Measurements from ENCODE around the gene PCA3.

Gene PCA3

DNA sequence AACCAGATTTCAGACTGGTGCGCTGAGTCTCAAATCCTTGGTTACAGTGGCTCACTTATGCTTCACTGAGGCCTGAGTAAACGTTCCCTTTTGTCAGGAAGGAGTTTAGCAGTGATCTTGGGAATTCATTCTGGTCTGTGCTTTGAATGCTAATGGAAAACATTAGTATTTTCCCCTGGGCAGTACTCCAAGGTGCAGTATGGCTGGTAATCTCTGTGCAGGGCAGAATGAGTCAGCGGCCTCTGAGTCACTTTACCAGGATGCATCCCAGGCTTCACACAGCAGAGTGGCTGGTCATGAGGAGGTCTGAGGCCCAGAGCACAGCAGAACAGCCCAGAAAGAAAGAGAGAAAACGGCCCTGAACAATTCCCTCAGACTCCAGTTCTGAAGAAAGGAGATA is 54.0 kb downstream of the PCA3 start:
- DNase-seq (ENCODE audit: low spot score), result no peak
- in situ Hi-C loops (cut with MboI; ENCODE audit: low pct_unique_long_range_greater_than_20kb, low sequenced_read_pairs, unreplicated experiment), result loop anchor here (25.0 kb wide), 2 partner anchors 169 to 319 kb away; no protein-coding TSS in a partner anchor
- TF ChIP-seq, protein P1, sequence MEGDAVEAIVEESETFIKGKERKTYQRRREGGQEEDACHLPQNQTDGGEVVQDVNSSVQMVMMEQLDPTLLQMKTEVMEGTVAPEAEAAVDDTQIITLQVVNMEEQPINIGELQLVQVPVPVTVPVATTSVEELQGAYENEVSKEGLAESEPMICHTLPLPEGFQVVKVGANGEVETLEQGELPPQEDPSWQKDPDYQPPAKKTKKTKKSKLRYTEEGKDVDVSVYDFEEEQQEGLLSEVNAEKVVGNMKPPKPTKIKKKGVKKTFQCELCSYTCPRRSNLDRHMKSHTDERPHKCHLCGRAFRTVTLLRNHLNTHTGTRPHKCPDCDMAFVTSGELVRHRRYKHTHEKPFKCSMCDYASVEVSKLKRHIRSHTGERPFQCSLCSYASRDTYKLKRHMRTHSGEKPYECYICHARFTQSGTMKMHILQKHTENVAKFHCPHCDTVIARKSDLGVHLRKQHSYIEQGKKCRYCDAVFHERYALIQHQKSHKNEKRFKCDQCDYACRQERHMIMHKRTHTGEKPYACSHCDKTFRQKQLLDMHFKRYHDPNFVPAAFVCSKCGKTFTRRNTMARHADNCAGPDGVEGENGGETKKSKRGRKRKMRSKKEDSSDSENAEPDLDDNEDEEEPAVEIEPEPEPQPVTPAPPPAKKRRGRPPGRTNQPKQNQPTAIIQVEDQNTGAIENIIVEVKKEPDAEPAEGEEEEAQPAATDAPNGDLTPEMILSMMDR (IDR thresholded peaks at IDR 0.05; ENCODE audit: extremely low read depth, insufficient read depth, missing control alignments), result no peak

DNA sequence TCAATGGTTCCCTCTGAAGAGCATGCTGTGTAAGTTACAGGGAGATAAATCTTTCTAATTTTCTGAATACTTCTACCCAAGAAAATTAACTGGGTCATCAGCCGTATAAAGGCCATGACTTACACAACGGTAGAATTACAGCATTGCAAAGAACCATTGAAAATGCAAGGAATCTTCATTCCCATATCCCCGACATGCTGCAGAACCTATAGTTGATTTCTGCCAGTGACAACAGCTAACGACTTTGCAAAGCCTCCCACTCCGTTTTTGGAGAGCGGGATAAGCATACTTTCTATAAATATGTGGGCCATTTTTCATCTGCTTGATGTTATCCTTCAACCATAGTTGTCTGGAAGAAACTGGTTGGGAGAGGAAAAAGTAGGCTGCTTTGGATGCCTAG is 56.2 kb downstream of the PCA3 start:
- no peak for DNase-seq (ENCODE audit: low spot score)
- TF ChIP-seq, protein P1 (IDR thresholded peaks at IDR 0.05; ENCODE audit: extremely low read depth, insufficient read depth, missing control alignments), result no peak
- in situ Hi-C loops (cut with MboI; ENCODE audit: low pct_unique_long_range_greater_than_20kb, low sequenced_read_pairs, unreplicated experiment), result loop anchor here (25.0 kb wide), 2 partner anchors 167 to 317 kb away; no protein-coding TSS in a partner anchor

DNA sequence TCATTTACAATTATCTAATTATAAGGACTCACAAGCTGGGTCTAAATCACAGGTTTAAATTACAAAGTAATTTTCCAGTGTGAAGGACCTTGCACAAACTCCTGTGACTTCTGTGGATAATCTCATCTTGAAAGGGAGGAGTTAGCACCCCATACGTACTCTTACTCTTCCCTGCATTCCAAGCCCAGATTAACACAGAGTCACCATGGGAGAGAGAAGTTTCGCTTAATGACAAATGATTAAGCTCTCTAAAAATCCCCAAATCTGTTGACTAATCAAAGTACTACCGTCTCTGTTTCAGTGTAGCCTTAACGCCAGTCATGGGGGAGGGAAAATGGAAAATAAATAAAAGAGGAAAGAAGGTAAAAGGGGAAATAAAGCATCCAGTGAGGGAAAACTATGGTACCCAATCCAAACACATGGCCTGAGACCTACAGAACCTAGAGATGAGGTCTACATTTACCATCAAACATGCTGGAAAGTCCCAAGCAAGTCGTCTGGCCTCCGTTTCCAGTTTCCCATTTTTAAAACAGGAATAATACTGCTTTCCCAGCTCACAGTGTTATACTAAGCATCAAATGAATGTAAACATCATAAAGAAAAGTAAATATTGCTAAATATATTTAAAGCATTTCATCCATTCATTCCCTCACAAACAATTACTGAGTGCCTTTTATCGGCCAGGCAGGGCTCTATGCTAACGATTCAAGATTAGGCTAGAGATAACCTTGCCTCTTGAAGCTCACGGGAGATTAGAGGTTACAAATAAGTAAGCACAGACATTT is 63.2 kb downstream of the PCA3 start:
- in situ Hi-C loops (cut with MboI; ENCODE audit: low pct_unique_long_range_greater_than_20kb, low sequenced_read_pairs, unreplicated experiment), result no loop called here
- DNase-seq (ENCODE audit: low spot score), result no peak
- TF ChIP-seq, protein P1 (IDR thresholded peaks at IDR 0.05; ENCODE audit: extremely low read depth, insufficient read depth, missing control alignments), result no peak

DNA sequence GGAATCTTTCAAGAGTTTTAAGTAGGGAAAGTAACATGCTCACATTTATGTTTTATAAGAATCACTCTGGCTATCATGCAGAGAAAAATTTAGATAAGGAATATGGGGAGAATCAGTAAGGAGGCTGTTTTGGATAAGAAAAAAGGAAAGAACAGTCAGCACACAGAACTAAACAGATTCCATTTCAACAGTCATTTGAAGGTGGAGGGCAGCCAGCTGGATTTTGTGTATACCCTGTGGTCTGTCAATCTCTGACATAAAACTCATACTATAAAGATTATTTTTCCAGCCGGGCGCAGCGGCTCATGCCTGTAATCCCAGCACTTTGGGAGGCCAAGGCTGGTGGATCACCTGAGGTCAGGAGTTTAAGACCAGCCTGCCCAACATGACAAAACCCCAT is 64.2 kb downstream of the PCA3 start:
- in situ Hi-C loops (cut with MboI; ENCODE audit: low pct_unique_long_range_greater_than_20kb, low sequenced_read_pairs, unreplicated experiment), result no loop called here
- no peak for DNase-seq (ENCODE audit: low spot score)
- TF ChIP-seq, protein P1 (IDR thresholded peaks at IDR 0.05; ENCODE audit: extremely low read depth, insufficient read depth, missing control alignments), result no peak

DNA sequence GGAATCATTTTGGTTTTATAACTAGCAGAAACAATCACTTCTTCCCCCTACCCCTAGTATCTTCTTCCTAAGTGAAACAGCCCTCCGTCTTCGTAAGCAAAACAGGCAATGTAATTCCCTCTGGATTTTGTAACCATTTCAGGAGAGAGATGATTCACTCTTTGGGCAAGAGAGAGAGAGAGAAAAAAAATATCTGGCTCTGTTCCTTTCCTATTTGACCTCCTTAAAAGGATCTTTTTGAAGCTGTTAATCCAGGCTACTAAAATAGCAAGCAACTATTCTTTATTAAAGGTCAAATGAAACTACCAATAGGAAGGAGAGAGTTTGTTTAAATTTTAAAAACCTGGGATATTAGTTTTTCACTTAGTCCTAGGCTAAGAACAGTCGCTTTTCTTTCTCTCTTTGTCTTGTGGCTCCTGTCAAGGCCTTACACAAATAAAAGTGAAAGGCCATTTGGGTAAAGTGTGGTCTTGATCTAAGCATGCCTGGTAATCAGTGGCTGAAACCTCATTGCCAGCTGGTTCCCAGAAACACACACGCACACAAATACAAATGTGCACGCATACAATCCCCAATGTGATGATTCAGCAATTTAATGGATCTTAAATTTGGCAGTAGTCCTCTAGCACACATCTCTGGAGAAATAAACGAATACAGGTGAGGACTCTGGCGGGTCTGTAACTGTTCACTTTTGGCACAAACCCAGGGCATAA is 71.5 kb downstream of the PCA3 start:
- in situ Hi-C loops (cut with MboI; ENCODE audit: low pct_unique_long_range_greater_than_20kb, low sequenced_read_pairs, unreplicated experiment), result no loop called here
- DNase-seq (ENCODE audit: low spot score), result no peak
- TF ChIP-seq, protein P1 (IDR thresholded peaks at IDR 0.05; ENCODE audit: extremely low read depth, insufficient read depth, missing control alignments), result no peak
